Kidney (tissue), 14 donors: ENCODE results near the gene RAD51B. TPM values are rescaled to one million over a fixed set of nuclear protein-coding genes. Genes with fewer than 3 reads are reported as not detected.

ENCODE experiments used
- DNase-seq, 5 donors: peaks; one replicate each; pipeline ENCODE4 v3.0.0-alpha.2; 2013 to 2020
- FAIRE-seq: peaks from 2 replicates; lab custom pipeline; 2012; peaks lifted over from hg19 to GRCh38; lab: Jason Lieb, UNC
- H3K27ac ChIP-seq, 2 donors: one replicate each; pipeline ENCODE4 v1.7.0; 2013; ENCODE audit warnings: low read depth in 2 of 2, low read length in 2 of 2, inconsistent platforms in 1 of 2
- H3K27me3 ChIP-seq: one replicate; pipeline ENCODE4 v1.7.1; 2013; ENCODE audit warnings: low read length, inconsistent platforms; ENCODE audit not compliant: control insufficient read depth, insufficient read depth
- H3K36me3 ChIP-seq, 3 donors: one replicate each; pipeline versions ENCODE4 v1.7.0 to v1.7.1; 2013; ENCODE audit warnings: low read length in 3 of 3, control low read depth in 1 of 3, inconsistent platforms in 1 of 3; ENCODE audit not compliant: insufficient read depth in 3 of 3, control insufficient read depth in 2 of 3
- H3K4me1 ChIP-seq, 3 donors: one replicate each; pipeline versions ENCODE4 v1.7.0 to v1.7.1; 2013; ENCODE audit warnings: low read length in 3 of 3, inconsistent platforms in 1 of 3, low read depth in 1 of 3; ENCODE audit not compliant: control insufficient read depth in 2 of 3, insufficient read depth in 2 of 3
- H3K4me3 ChIP-seq, 3 donors: one replicate each; pipeline versions ENCODE4 v1.7.0 to v1.8.1; 2013; ENCODE audit warnings: low read length in 3 of 3, control low read depth in 1 of 3, inconsistent platforms in 1 of 3
- H3K9ac ChIP-seq, 3 donors: one replicate each; pipeline versions ENCODE4 v1.7.0 to v1.7.1; 2013; ENCODE audit warnings: low read length in 3 of 3, control low read depth in 1 of 3, inconsistent platforms in 1 of 3
- H3K9me3 ChIP-seq, 3 donors: one replicate each; pipeline versions ENCODE4 v1.7.0 to v1.7.1; 2013; ENCODE audit warnings: low read length in 3 of 3, control low read depth in 1 of 3, inconsistent platforms in 1 of 3; ENCODE audit not compliant: control insufficient read depth in 2 of 3, insufficient read depth in 1 of 3
- CTCF ChIP-seq: IDR thresholded peaks from 3 replicates; pipeline ENCODE4 v1.5.1; 2012; ENCODE audit warnings: mild to moderate bottlenecking, moderate library complexity, borderline replicate concordance; ENCODE audit not compliant: insufficient read depth; ENCODE audit errors: extremely low read depth
- intact Hi-C: fragments of 100-400 bp; cut with DNase I; formaldehyde crosslinking; loops from one replicate; pipeline ENCODE4 v1.11.1; 2022
- polyA plus RNA-seq: library from polyadenylated mRNA; stranded (reverse); fragments of 350-450 nt; fragmentation: Illumina TruSeq; extraction: RNeasy Lipid Tissue Mini Kit (QIAGEN cat#74804); gene quantifications from one replicate; pipeline ENCODE4 v1.2.3, GENCODE V29; 2014; ENCODE audit warnings: low read depth, low replicate concordance; ENCODE audit not compliant: insufficient read depth
- total RNA-seq: library from RNA; stranded (reverse); fragmentation: NEBNext Ultra II Directional; extraction: Animal tissue kit (Norgen Biotek cat#: 25700); gene quantifications from one replicate; pipeline ENCODE4 v1.2.1, GENCODE V29; 2021
- donor health status: control.
- donor health status: control.
- donor health status: control.
- donor health status: control.
- donor health status: control.
- donor health status: DM: yes; HTN: yes; CAD: no.
- donor health status: Normal renal cell carcinoma (clear cell type).

RAD51B gene
- total and polyA plus RNA-seq, 2 donors from 2014 or later, result 6.9 to 18.0 TPM

- Histone ChIP-seq H3K4me3 (no peak overlapping the region), H3K27ac (no peak overlapping the region), H3K36me3 (no peaks in the 10 kb centered on the region), H3K9ac (no peak overlapping the region), H3K27me3 (no peaks in the 10 kb centered on the region), H3K9me3 (no peaks in the 10 kb centered on the region), H3K4me1 (peaks cover 0 to 9% (median 0%) of the 10 kb centered on the region in 3 donors)
- FAIRE-seq (no peak), DNase-seq (no peak)
- TF ChIP-seq CTCF, result no peak
- intact Hi-C loops, result no loop called here
Observed at GRCh38 chr14:68423686-68424085, 604.1 kb downstream of the RAD51B start.

GRCh38 chr14:68424443-68425172, 605.0 kb downstream of the RAD51B start:
- no peak for DNase-seq
- Histone ChIP-seq H3K4me3 (no peak overlapping the region), H3K36me3 (no peaks in the 10 kb centered on the region), H3K27me3 (no peaks in the 10 kb centered on the region), H3K27ac (no peak overlapping the region), H3K4me1 (peaks cover 0 to under 1% (median 0%) of the 10 kb centered on the region in 3 donors), H3K9me3 (no peaks in the 10 kb centered on the region), H3K9ac (no peak overlapping the region)
- no peak for TF ChIP-seq CTCF
- intact Hi-C loops, result no loop called here
- no peak for FAIRE-seq

- no peaks in the 10 kb centered on the region for H3K4me1 ChIP-seq
- H3K27ac ChIP-seq, result no peak overlapping the region
- no peak overlapping the region for H3K9ac ChIP-seq
- H3K36me3 ChIP-seq, result no peaks in the 10 kb centered on the region
- H3K9me3 ChIP-seq, result no peaks in the 10 kb centered on the region
- H3K27me3 ChIP-seq, result no peaks in the 10 kb centered on the region
- intact Hi-C loops, result no loop called here
- FAIRE-seq, result no peak
- H3K4me3 ChIP-seq, result no peak overlapping the region
- TF ChIP-seq CTCF, result no peak
- DNase-seq, result no peak
Observed at GRCh38 chr14:68426661-68427549, 607.3 kb downstream of the RAD51B start.
